CD14-positive monocyte (primary cell): ENCODE measurements around the gene MACROD2. TPM values are rescaled to one million over a fixed set of nuclear protein-coding genes. Genes with fewer than 3 reads are reported as not detected.

ENCODE experiments used
- DNase-seq, 3 donors: peaks; one replicate each; pipeline ENCODE4 v3.0.0-alpha.2; 2011 to 2022
- H2AFZ ChIP-seq: 2 replicates; pipeline ENCODE4 v1.6.0; 2012; ENCODE audit warnings: mild to moderate bottlenecking, low read depth, low read length, inconsistent platforms; ENCODE audit not compliant: insufficient read depth, poor library complexity, severe bottlenecking
- H3K27ac ChIP-seq, 2 donors: 1 replicate in 1 of 2; 2 replicates in 1 of 2; pipeline ENCODE4 v1.5.1; 2012 to 2013; ENCODE audit warnings: low read length in 2 of 2, control low read depth in 1 of 2, inconsistent platforms in 1 of 2, low read depth in 1 of 2, mild to moderate bottlenecking in 1 of 2
- H3K27me3 ChIP-seq, 2 donors: one replicate each; pipeline versions ENCODE4 v1.6.0 to v1.6.1; 2011 to 2013; ENCODE audit warnings: low read length in 2 of 2; ENCODE audit not compliant: control insufficient read depth in 2 of 2, insufficient read depth in 2 of 2
- H3K36me3 ChIP-seq, 2 donors: replicated peaks in 1 of 2; 1 replicate in 1 of 2; 2 replicates in 1 of 2; pipeline versions ENCODE4 v1.5.1 to v1.6.1; 2012 to 2013; ENCODE audit warnings: low read length in 2 of 2, control low read depth in 1 of 2, inconsistent platforms in 1 of 2, mild to moderate bottlenecking in 1 of 2; ENCODE audit not compliant: insufficient read depth in 2 of 2, control insufficient read depth in 1 of 2
- H3K4me1 ChIP-seq, 2 donors: 1 replicate in 1 of 2; 2 replicates in 1 of 2; pipeline versions ENCODE4 v1.5.1 to v1.6.1; 2012 to 2013; ENCODE audit warnings: low read length in 2 of 2, control low read depth in 1 of 2, inconsistent platforms in 1 of 2, mild to moderate bottlenecking in 1 of 2, moderate library complexity in 1 of 2; ENCODE audit not compliant: insufficient read depth in 2 of 2, control insufficient read depth in 1 of 2
- H3K4me2 ChIP-seq: replicated peaks from 2 replicates; pipeline ENCODE3; 2012; ENCODE audit warnings: low read length, moderate library complexity, mild to moderate bottlenecking; ENCODE audit not compliant: poor library complexity, severe bottlenecking; ENCODE audit errors: extremely low read depth
- H3K4me3 ChIP-seq, 3 experiments: fragments of 200-600 bp in 1 of 3; sonication (generic) in 1 of 3; replicated peaks in 1 of 3; 1 replicate in 2 of 3; 2 replicates in 1 of 3; pipeline ENCODE4 v1.5.1; 2011 to 2013; ENCODE audit warnings: low read length in 3 of 3, mild to moderate bottlenecking in 3 of 3, control low read depth in 2 of 3, low read depth in 2 of 3, inconsistent platforms in 1 of 3, moderate library complexity in 1 of 3
- H3K79me2 ChIP-seq: 2 replicates; pipeline ENCODE4 v1.6.0; 2012; ENCODE audit warnings: mild to moderate bottlenecking, control low read depth, inconsistent platforms, low read length, moderate library complexity; ENCODE audit not compliant: insufficient read depth
- H3K9ac ChIP-seq: 2 replicates; pipeline ENCODE4 v1.6.0; 2017; ENCODE audit warnings: low read length, mild to moderate bottlenecking; ENCODE audit not compliant: insufficient read depth, poor library complexity, severe bottlenecking
- H3K9me3 ChIP-seq, 2 donors: replicated peaks in 1 of 2; 1 replicate in 1 of 2; 2 replicates in 1 of 2; pipeline versions ENCODE4 v1.5.1 to v1.6.1; 2012 to 2013; ENCODE audit warnings: low read length in 2 of 2, control low read depth in 1 of 2; ENCODE audit not compliant: control insufficient read depth in 1 of 2, insufficient read depth in 1 of 2
- H4K20me1 ChIP-seq: 2 replicates; pipeline ENCODE4 v1.6.0; 2012; ENCODE audit warnings: mild to moderate bottlenecking, low read length, control low read depth, moderate library complexity; ENCODE audit not compliant: insufficient read depth
- H3K27ac Mint-ChIP-seq, 7 donors: one replicate each; pipeline ENCODE4 v1.8.0; 2020; ENCODE audit warnings: mild to moderate bottlenecking in 7 of 7, mixed read lengths in 7 of 7, moderate library complexity in 6 of 7, inconsistent platforms in 2 of 7
- H3K27me3 Mint-ChIP-seq, 3 donors: one replicate each; pipeline ENCODE4 v1.8.0; 2021 to 2022; ENCODE audit warnings: low read depth in 3 of 3, mild to moderate bottlenecking in 3 of 3, mixed read lengths in 3 of 3, moderate library complexity in 3 of 3, inconsistent platforms in 1 of 3
- H3K36me3 Mint-ChIP-seq, 2 donors: one replicate each; pipeline ENCODE4 v1.8.0; 2020; ENCODE audit warnings: mixed read lengths in 2 of 2, inconsistent platforms in 1 of 2, mild to moderate bottlenecking in 1 of 2
- H3K4me1 Mint-ChIP-seq: one replicate; pipeline ENCODE4 v1.8.0; 2020; ENCODE audit warnings: mild to moderate bottlenecking, mixed read lengths
- H3K4me3 Mint-ChIP-seq, 2 donors: one replicate each; pipeline ENCODE4 v1.8.0; 2020; ENCODE audit warnings: mild to moderate bottlenecking in 2 of 2, mixed read lengths in 2 of 2, moderate library complexity in 1 of 2
- H3K9me3 Mint-ChIP-seq, 7 donors: one replicate each; pipeline ENCODE4 v1.8.0; 2020 to 2022; ENCODE audit warnings: mixed read lengths in 7 of 7, mild to moderate bottlenecking in 6 of 7, moderate library complexity in 6 of 7, inconsistent platforms in 2 of 7
- WGBS: methylation state at CpG from one replicate; pipeline ENCODE4 v1.1.5; 2013; ENCODE audit warnings: missing lambda C conversion rate; ENCODE audit not compliant: insufficient coverage; 5-methylcytosine and 5-hydroxymethylcytosine counted together
- intact Hi-C, 2 donors: fragments of 100-400 bp; cut with micrococcal nuclease; formaldehyde crosslinking; loops; one replicate each; pipeline versions ENCODE4 v1.15.0 to v1.15.1; 2023
- polyA plus RNA-seq, 3 donors: library from polyadenylated mRNA; depleted of rRNA in 1 of 3; unstranded in 2 of 3; stranded (reverse) in 1 of 3; fragments of 300-500 nt in 2 of 3; fragments of >200 nt in 1 of 3; fragmentation: Illumina TruSeq in 2 of 3; gene quantifications; 1 replicate in 2 of 3; 2 replicates in 1 of 3; pipeline ENCODE4 v1.2.3, GENCODE V29; 2012 to 2021
- TF ChIP-seq, protein P1 (sequence below): fragments of 200-600 bp; IDR thresholded peaks from one replicate; pipeline ENCODE4 v1.8.0; 2022; ENCODE audit warnings: antibody characterized with exemption, mild to moderate bottlenecking

MACROD2 gene
- polyA plus RNA-seq, 3 donors = 0.23 TPM; not detected in 2

DNA sequence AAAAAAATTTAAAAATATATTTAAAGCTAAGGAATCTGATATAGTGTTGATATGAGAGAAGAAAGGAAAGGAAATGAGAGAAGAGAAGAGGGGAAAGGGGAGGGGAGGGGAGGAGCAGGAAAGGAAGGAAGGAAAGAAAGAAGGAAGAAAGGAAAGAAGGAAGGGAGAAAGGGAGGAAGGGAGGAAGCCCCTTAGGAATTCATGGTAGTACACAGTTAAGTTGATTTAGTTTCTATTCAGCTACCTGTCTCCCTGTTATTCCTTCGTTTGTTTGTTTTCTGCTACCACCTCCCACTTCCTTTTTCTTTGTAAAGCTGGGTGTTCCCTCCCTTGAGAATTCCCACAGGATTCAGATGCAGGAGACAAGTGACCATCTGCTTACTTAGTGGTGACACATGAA is 1367.5 kb downstream of the MACROD2 start:
- Mint-ChIP-seq H3K4me1 (peaks cover 2% of the 10 kb centered on the region), H3K9me3 (peaks cover under 1 to 5% (median 2%) of the 10 kb centered on the region in 7 donors)
- intact Hi-C loops = no loop called here

DNA sequence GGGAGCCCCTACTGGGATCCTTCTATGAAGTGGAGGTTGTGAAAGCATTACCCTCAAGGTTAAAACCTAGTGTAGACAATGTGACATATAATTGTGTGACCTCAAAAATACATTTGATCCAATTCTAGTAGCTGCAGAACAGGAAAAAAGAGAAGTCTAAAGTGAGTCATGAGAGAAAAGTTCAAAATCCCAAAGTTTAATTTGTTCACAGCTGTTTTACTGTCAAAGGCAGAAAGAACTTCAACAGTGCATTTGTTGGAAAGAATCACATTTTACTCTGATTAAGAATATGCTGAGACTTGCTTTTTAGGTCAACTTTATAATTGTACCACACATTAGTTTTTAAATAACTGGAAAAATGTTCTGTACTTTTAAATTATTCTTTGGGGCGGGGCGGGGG is 1369.5 kb downstream of the MACROD2 start:
- H3K4me1 Mint-ChIP-seq = peaks cover 1% of the 10 kb centered on the region
- no peaks in the 10 kb centered on the region for H3K9me3 ChIP-seq
- peaks cover 0 to 6% (median 1%) of the 10 kb centered on the region in 7 donors for H3K9me3 Mint-ChIP-seq
- no peak overlapping the region for H3K4me3 Mint-ChIP-seq
- H3K9ac ChIP-seq = no peak overlapping the region
- H3K36me3 Mint-ChIP-seq = no peaks in the 10 kb centered on the region
- no peak overlapping the region for H3K27ac ChIP-seq
- no peaks in the 10 kb centered on the region for H4K20me1 ChIP-seq
- H3K27me3 ChIP-seq = no peaks in the 10 kb centered on the region
- H3K4me1 ChIP-seq = no peaks in the 10 kb centered on the region
- H3K27me3 Mint-ChIP-seq = peaks cover 1 to 5% (median 2%) of the 10 kb centered on the region in 3 donors
- H3K36me3 ChIP-seq = no peaks in the 10 kb centered on the region
- H3K27ac Mint-ChIP-seq = no peak overlapping the region
- no peak overlapping the region for H3K4me3 ChIP-seq
- TF ChIP-seq, protein P1, sequence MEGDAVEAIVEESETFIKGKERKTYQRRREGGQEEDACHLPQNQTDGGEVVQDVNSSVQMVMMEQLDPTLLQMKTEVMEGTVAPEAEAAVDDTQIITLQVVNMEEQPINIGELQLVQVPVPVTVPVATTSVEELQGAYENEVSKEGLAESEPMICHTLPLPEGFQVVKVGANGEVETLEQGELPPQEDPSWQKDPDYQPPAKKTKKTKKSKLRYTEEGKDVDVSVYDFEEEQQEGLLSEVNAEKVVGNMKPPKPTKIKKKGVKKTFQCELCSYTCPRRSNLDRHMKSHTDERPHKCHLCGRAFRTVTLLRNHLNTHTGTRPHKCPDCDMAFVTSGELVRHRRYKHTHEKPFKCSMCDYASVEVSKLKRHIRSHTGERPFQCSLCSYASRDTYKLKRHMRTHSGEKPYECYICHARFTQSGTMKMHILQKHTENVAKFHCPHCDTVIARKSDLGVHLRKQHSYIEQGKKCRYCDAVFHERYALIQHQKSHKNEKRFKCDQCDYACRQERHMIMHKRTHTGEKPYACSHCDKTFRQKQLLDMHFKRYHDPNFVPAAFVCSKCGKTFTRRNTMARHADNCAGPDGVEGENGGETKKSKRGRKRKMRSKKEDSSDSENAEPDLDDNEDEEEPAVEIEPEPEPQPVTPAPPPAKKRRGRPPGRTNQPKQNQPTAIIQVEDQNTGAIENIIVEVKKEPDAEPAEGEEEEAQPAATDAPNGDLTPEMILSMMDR = no peak
- intact Hi-C loops = no loop called here
- no peaks in the 10 kb centered on the region for H3K79me2 ChIP-seq
- no peak overlapping the region for H3K4me2 ChIP-seq
- no peak for DNase-seq
- no peak overlapping the region for H2AFZ ChIP-seq
- WGBS = no CpG with 5 or more reads among the region's 2 CpGs

More for the DNA sequence above, 1367.5 kb downstream of the MACROD2 start:
- Histone ChIP-seq H3K27ac (no peak overlapping the region), H3K4me2 (no peak overlapping the region), H3K4me3 (no peak overlapping the region), H3K36me3 (no peaks in the 10 kb centered on the region), H3K79me2 (no peaks in the 10 kb centered on the region), H3K9me3 (no peaks in the 10 kb centered on the region), H3K4me1 (no peaks in the 10 kb centered on the region), H2AFZ (no peak overlapping the region), H3K9ac (no peak overlapping the region), H4K20me1 (no peaks in the 10 kb centered on the region), H3K27me3 (no peaks in the 10 kb centered on the region)
- Mint-ChIP-seq H3K36me3 (no peaks in the 10 kb centered on the region), H3K27me3 (peaks cover 2 to 4% (median 3%) of the 10 kb centered on the region in 3 donors), H3K27ac (no peak overlapping the region), H3K4me3 (no peak overlapping the region)
- TF ChIP-seq, protein P1 = no peak
- WGBS = no CpG with 5 or more reads among the region's 1 CpG
- DNase-seq = no peak
